Right cardiac atrium (tissue), 5 donors: ENCODE results near the gene COBL. TPM values are rescaled to one million over a fixed set of nuclear protein-coding genes. Genes with fewer than 3 reads are reported as not detected.

Experiments
- ATAC-seq, 2 donors: fragments of 200-7000 bp; cut with Tn5 transposase; one replicate each; pipeline versions ENCODE4 v1.8.0 to v1.9.1; 2020; ENCODE audit warnings: moderate library complexity in 2 of 2, mild to moderate bottlenecking in 1 of 2
- DNase-seq, 3 donors: peaks; one replicate each; pipeline ENCODE4 v3.0.0-alpha.2; 2020
- H3K27ac ChIP-seq: one replicate; pipeline ENCODE4 v1.5.1; 2013; ENCODE audit warnings: mild to moderate bottlenecking, low read length, control low read depth, moderate library complexity
- H3K27me3 ChIP-seq: one replicate; pipeline ENCODE4 v1.6.1; 2013; ENCODE audit not compliant: control insufficient read depth, insufficient read depth
- H3K4me1 ChIP-seq: one replicate; pipeline ENCODE4 v1.6.1; 2013; ENCODE audit warnings: low read length; ENCODE audit not compliant: control insufficient read depth, insufficient read depth
- H3K4me3 ChIP-seq: one replicate; pipeline ENCODE4 v1.5.1; 2013; ENCODE audit warnings: low read length, control low read depth
- H3K9me3 ChIP-seq: one replicate; pipeline ENCODE4 v1.6.1; 2013; ENCODE audit warnings: low read length; ENCODE audit not compliant: control insufficient read depth
- WGBS: extraction: QIAGEN DNeasy Blood & Tissue Kit; methylation state at CpG from one replicate; pipeline ENCODE4 v1.1.7; 2013; 5-methylcytosine and 5-hydroxymethylcytosine counted together
- intact Hi-C, 4 donors: fragments of 100-400 bp; cut with DNase I; formaldehyde crosslinking; loops; one replicate each; pipeline versions ENCODE4 v1.11.0 to v1.14.0; 2022 to 2023
- polyA plus RNA-seq: library from polyadenylated mRNA; stranded (reverse); fragments of 200-250 nt; gene quantifications from one replicate; pipeline ENCODE4 v1.2.3, GENCODE V29; 2013
- total RNA-seq, 4 donors: library from RNA; stranded (reverse); fragmentation: NEBNext Ultra II Directional; extraction: Animal tissue kit (Norgen Biotek cat#: 25700); gene quantifications; one replicate each; pipeline ENCODE4 v1.2.1, GENCODE V29; 2021
- donor health status: healthy with polysubstance abuse.
- donor health status: DM: no; HTN: yes; CAD: no.
- donor health status: DM: no; HTN: no; CAD: no.
- donor health status: DM: no; HTN: yes; CAD: no; lungs with severe emphysema.
- donor health status: DM: yes; HTN: yes; CAD: no.

The COBL gene
- total and polyA plus RNA-seq, 5 donors: 27.0 to 56.5 (median 53.3) TPM

- Histone ChIP-seq H3K9me3 (no peaks in the 10 kb centered on the region), H3K4me1 (no peaks in the 10 kb centered on the region), H3K4me3 (no peak overlapping the region), H3K27me3 (no peaks in the 10 kb centered on the region), H3K27ac (no peak overlapping the region)
- no peak for ATAC-seq
- intact Hi-C loops: no loop called here
- DNase-seq: no peak
- 98% methylated on average over 10 of the region's 10 CpGs for WGBS
These were observed 289.3 kb downstream of the COBL start for GRCh38 chr7:51027106-51027934.

GRCh38 chr7:51026341-51026740 lies 290.3 kb downstream of the COBL start:
- Histone ChIP-seq H3K27me3 (no peaks in the 10 kb centered on the region), H3K4me3 (no peak overlapping the region), H3K9me3 (no peaks in the 10 kb centered on the region), H3K27ac (no peak overlapping the region), H3K4me1 (no peaks in the 10 kb centered on the region)
- intact Hi-C loops: no loop called here
- WGBS: 98% methylated on average over 12 of the region's 12 CpGs
- no peak for ATAC-seq
- no peak for DNase-seq

GRCh38 chr7:51025668-51026067 lies 290.9 kb downstream of the COBL start:
- Histone ChIP-seq H3K4me3 (no peak overlapping the region), H3K27me3 (no peaks in the 10 kb centered on the region), H3K9me3 (no peaks in the 10 kb centered on the region), H3K27ac (no peak overlapping the region), H3K4me1 (no peaks in the 10 kb centered on the region)
- WGBS: 28% methylated on average over 2 of the region's 2 CpGs
- intact Hi-C loops: no loop called here
- no peak for DNase-seq
- ATAC-seq: peak; percentile 34 to 35

GRCh38 chr7:51024867-51025266 lies 291.7 kb downstream of the COBL start:
- Histone ChIP-seq H3K27me3 (no peaks in the 10 kb centered on the region), H3K4me1 (no peaks in the 10 kb centered on the region), H3K27ac (no peak overlapping the region), H3K9me3 (no peaks in the 10 kb centered on the region), H3K4me3 (no peak overlapping the region)
- intact Hi-C loops: no loop called here
- ATAC-seq: no peak
- 96% methylated on average over 16 of the region's 16 CpGs for WGBS
- DNase-seq: no peak

- Histone ChIP-seq H3K27ac (no peak overlapping the region), H3K9me3 (no peaks in the 10 kb centered on the region), H3K27me3 (no peaks in the 10 kb centered on the region), H3K4me1 (no peaks in the 10 kb centered on the region), H3K4me3 (no peak overlapping the region)
- DNase-seq: no peak
- ATAC-seq: no peak
- 92% methylated on average over 9 of the region's 9 CpGs for WGBS
- intact Hi-C loops: no loop called here
These were observed 293.1 kb downstream of the COBL start for GRCh38 chr7:51023547-51023946.

- no peak for ATAC-seq
- H3K27me3 ChIP-seq: no peaks in the 10 kb centered on the region
- intact Hi-C loops: no loop called here
- H3K9me3 ChIP-seq: no peaks in the 10 kb centered on the region
- 89% methylated on average over 6 of the region's 6 CpGs for WGBS
- no peaks in the 10 kb centered on the region for H3K4me1 ChIP-seq
- no peak overlapping the region for H3K27ac ChIP-seq
- DNase-seq: no peak
- no peak overlapping the region for H3K4me3 ChIP-seq
These were observed 293.8 kb downstream of the COBL start for GRCh38 chr7:51022821-51023220.

GRCh38 chr7:51021906-51022570 lies 294.6 kb downstream of the COBL start:
- WGBS: 61% methylated on average over 20 of the region's 20 CpGs
- ATAC-seq (peak; percentile 36 to 55), DNase-seq (peak; percentile 52 to 70 (median 61))
- Histone ChIP-seq H3K4me1 (no peaks in the 10 kb centered on the region), H3K27me3 (no peaks in the 10 kb centered on the region), H3K9me3 (no peaks in the 10 kb centered on the region), H3K27ac (no peak overlapping the region), H3K4me3 (no peak overlapping the region)
- intact Hi-C loops: no loop called here

- intact Hi-C loops: no loop called here
- Histone ChIP-seq H3K4me1 (no peaks in the 10 kb centered on the region), H3K9me3 (no peaks in the 10 kb centered on the region), H3K27me3 (no peaks in the 10 kb centered on the region), H3K27ac (no peak overlapping the region), H3K4me3 (no peak overlapping the region)
- WGBS: 93% methylated on average over 3 of the region's 3 CpGs
- no peak for DNase-seq
- ATAC-seq: no peak
These were observed 295.7 kb downstream of the COBL start for GRCh38 chr7:51020944-51021343.

GRCh38 chr7:51019891-51020870 lies 296.4 kb downstream of the COBL start:
- no peak for ATAC-seq
- H3K9me3 ChIP-seq: no peaks in the 10 kb centered on the region
- H3K27ac ChIP-seq: no peak overlapping the region
- intact Hi-C loops: no loop called here
- H3K4me1 ChIP-seq: no peaks in the 10 kb centered on the region
- no peak for DNase-seq
- H3K4me3 ChIP-seq: no peak overlapping the region
- 87% methylated on average over 22 of the region's 22 CpGs for WGBS
- H3K27me3 ChIP-seq: no peaks in the 10 kb centered on the region

GRCh38 chr7:51019191-51019844 lies 297.3 kb downstream of the COBL start:
- intact Hi-C loops: no loop called here
- H3K27me3 ChIP-seq: no peaks in the 10 kb centered on the region
- WGBS: 91% methylated on average over 7 of the region's 7 CpGs
- H3K4me1 ChIP-seq: no peaks in the 10 kb centered on the region
- DNase-seq (no peak), ATAC-seq (no peak)
- no peak overlapping the region for H3K4me3 ChIP-seq
- no peak overlapping the region for H3K27ac ChIP-seq
- no peaks in the 10 kb centered on the region for H3K9me3 ChIP-seq
